ENCODE results near the gene PTPRM.

GRCh38 chr18:8381821-8382459 is 814.8 kb downstream of the PTPRM start:
- TF ChIP-seq, protein P1, sequence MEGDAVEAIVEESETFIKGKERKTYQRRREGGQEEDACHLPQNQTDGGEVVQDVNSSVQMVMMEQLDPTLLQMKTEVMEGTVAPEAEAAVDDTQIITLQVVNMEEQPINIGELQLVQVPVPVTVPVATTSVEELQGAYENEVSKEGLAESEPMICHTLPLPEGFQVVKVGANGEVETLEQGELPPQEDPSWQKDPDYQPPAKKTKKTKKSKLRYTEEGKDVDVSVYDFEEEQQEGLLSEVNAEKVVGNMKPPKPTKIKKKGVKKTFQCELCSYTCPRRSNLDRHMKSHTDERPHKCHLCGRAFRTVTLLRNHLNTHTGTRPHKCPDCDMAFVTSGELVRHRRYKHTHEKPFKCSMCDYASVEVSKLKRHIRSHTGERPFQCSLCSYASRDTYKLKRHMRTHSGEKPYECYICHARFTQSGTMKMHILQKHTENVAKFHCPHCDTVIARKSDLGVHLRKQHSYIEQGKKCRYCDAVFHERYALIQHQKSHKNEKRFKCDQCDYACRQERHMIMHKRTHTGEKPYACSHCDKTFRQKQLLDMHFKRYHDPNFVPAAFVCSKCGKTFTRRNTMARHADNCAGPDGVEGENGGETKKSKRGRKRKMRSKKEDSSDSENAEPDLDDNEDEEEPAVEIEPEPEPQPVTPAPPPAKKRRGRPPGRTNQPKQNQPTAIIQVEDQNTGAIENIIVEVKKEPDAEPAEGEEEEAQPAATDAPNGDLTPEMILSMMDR (IDR thresholded peaks at IDR 0.05) = no peak
- TF ChIP-seq POLR2A (IDR thresholded peaks at IDR 0.05) = no peak
